Measurements from ENCODE around the gene TM7SF2.
"Not testable (repeated sequence)": the region's sequence is repeated elsewhere in the genome, so short reads cannot be mapped to it uniquely, and the experiment has no call there.

TM7SF2 gene

DNA sequence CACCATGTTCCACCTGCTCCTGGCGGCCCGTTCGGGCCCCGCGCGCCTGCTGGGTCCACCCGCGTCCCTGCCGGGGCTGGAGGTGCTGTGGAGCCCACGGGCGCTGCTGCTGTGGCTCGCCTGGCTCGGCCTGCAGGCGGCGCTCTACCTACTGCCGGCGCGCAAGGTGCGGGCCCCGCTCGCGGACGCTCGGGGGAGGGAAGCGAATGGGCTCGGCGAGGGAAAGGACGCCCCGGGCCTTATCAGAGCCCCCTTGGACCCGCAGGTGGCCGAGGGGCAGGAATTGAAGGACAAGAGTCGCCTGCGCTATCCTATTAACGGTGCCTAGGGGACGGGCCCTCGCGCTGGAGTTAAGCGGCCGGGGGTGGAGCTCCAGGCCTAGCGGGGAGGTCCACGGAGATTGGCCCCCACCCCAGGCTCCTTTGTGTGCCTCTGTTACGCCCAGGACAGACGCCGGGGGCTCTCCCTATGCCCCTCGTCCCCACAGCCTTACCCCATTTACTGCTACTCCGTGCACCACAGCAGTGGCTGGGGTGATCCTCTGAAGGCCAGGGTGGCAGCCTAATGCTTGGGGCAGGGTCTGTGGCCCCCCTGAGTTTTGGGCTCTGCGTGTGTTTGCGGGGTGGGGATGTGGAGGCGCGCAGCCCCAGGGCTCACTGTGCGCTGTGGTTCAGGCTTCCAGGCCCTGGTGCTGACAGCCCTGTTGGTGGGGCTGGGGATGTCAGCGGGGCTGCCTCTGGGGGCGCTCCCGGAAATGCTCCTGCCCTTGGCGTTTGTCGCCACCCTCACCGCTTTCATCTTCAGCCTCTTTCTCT is 1.1 kb downstream of the TM7SF2 start:
- peak overlapping the region; percentile 70 for H3K4me3 ChIP-seq (ENCODE audit: low read length)
- peak; percentile 64 for DNase-seq (ENCODE audit: low read depth, low spot score)

DNA sequence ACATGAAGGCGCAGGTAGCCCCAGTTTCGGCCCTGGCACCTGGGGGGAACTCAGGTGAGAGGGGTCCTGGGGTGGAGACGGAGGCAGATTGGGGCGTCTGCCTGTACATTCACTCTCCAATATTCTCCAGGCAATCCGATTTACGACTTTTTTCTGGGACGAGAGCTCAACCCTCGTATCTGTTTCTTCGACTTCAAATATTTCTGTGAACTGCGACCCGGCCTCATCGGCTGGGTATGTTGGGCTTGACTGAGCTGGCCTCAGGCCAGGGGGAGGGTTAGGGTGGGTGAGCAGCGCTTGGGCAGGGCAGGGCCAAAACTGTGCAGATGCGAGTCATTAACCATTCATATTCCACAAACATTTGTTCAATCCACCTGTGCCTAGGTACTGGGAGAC is 1.7 kb downstream of the TM7SF2 start:
- H3K4me3 ChIP-seq (ENCODE audit: low read length): peak overlapping the region; percentile 70

GRCh38 chr11:65113839-65114238 is 2.2 kb downstream of the TM7SF2 start:
- no peak overlapping the region for H3K4me3 ChIP-seq (ENCODE audit: low read length)

More for the DNA sequence above, 1.7 kb downstream of the TM7SF2 start:
- DNase-seq (ENCODE audit: low read depth, low spot score): no peak

GRCh38 chr11:65114538-65115171 is 3.0 kb downstream of the TM7SF2 start:
- no peak overlapping the region for H3K4me3 ChIP-seq (ENCODE audit: low read length)
- DNase-seq (ENCODE audit: low read depth, low spot score): no peak

More at GRCh38 chr11:65113839-65114238, 2.2 kb downstream of the TM7SF2 start:
- DNase-seq (ENCODE audit: low read depth, low spot score): no peak

GRCh38 chr11:65115361-65116082 is 3.9 kb downstream of the TM7SF2 start:
- no peak overlapping the region for H3K4me3 ChIP-seq (ENCODE audit: low read length)
- no peak for DNase-seq (ENCODE audit: low read depth, low spot score)

GRCh38 chr11:65116370-65117205 is 4.9 kb downstream of the TM7SF2 start:
- DNase-seq (ENCODE audit: low read depth, low spot score): no peak
- peak overlapping the region; percentile 82 for H3K4me3 ChIP-seq (ENCODE audit: low read length)

DNA sequence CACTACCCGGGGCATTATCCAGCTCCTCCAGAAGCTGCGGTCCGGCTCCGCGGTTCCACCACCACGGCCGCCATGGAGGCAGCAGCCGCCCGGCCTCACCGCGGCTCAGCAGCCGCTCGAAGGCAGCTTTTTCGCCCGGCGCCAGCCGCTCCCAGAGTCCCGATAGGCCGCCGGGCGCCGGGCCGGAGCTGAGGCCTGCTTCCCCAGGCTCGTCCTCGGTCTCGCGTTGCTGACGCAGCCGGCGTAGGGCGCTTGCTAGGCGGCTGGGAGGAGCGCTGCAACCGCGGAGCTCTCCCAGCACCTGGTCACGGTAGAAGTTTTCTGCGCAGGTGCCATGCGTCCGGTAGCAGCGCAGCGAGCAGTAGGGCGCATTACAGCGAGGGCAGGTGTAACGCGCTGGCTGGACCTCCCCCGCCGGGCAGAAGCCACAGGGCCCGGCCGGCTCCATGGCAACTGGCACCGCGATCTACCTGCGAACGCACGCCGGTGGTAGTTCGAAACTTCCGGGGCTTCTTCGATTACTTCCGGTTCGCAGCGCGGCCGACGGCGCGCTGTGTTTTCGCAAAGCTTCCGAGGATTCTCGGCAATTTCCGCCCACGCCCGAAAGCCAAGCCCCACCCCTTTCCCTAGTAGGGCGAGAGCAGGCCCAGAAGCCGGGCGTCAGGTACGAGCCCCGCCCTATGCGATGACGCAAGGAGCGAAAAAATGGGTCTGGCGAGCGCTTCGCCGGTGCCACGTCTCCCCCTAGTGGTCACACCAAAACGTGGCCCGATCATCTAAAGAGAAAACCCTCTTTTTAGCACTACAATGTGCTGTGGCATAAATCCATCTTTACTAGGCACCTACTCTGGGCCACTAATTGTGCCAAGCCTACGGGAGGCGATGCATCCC is 5.8 kb downstream of the TM7SF2 start, which contains the start of gene ZNHIT2:
Gene ZNHIT2, minus strand, starts transcription at position 496 of the 891 bp plus-strand sequence. Its CDS starts 48 bp downstream, at position 448.
- H3K4me3 ChIP-seq (ENCODE audit: low read length): peak within 1 kb of the TSS; percentile 82
- peak; percentile 98 for DNase-seq (ENCODE audit: low read depth, low spot score)

GRCh38 chr11:65118097-65118837 is 6.6 kb downstream of the TM7SF2 start:
- peak overlapping the region; percentile 18; the same call in 1 of the 2 replicates for H3K4me3 ChIP-seq (ENCODE audit: low read length)
- no peak for DNase-seq (ENCODE audit: low read depth, low spot score)

- H3K4me3 ChIP-seq (ENCODE audit: low read length); DNase-seq (ENCODE audit: low read depth, low spot score): not testable (repeated sequence)
Measured at GRCh38 chr11:65118891-65119669, 7.4 kb downstream of the TM7SF2 start.

DNA sequence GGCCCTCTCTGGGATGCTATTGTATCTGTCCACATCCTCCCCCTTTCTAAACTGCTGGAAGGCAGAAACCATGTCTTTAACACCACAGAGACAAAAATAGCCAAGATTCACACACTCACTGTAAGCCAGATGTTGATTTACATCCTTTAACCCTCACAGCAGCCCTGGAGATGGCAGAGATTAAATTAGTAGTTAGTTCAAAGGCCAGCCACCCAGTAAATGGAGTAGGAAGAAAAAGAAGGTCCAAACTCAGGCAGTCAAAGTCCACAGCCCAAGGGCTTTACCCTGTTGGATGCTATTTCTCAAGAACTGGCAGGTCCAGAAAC is 8.0 kb downstream of the TM7SF2 start:
- no peak for DNase-seq (ENCODE audit: low read depth, low spot score)
- H3K4me3 ChIP-seq (ENCODE audit: low read length): no peak overlapping the region

- peak overlapping the region; percentile 100 for H3K4me3 ChIP-seq (ENCODE audit: low read length)
- DNase-seq (ENCODE audit: low read depth, low spot score): no peak
Measured at GRCh38 chr11:65120831-65121230, 9.2 kb downstream of the TM7SF2 start.

- peak overlapping the region; percentile 100 for H3K4me3 ChIP-seq (ENCODE audit: low read length)
- DNase-seq (ENCODE audit: low read depth, low spot score): no peak
Measured at GRCh38 chr11:65121447-65121864, 9.8 kb downstream of the TM7SF2 start.

DNA sequence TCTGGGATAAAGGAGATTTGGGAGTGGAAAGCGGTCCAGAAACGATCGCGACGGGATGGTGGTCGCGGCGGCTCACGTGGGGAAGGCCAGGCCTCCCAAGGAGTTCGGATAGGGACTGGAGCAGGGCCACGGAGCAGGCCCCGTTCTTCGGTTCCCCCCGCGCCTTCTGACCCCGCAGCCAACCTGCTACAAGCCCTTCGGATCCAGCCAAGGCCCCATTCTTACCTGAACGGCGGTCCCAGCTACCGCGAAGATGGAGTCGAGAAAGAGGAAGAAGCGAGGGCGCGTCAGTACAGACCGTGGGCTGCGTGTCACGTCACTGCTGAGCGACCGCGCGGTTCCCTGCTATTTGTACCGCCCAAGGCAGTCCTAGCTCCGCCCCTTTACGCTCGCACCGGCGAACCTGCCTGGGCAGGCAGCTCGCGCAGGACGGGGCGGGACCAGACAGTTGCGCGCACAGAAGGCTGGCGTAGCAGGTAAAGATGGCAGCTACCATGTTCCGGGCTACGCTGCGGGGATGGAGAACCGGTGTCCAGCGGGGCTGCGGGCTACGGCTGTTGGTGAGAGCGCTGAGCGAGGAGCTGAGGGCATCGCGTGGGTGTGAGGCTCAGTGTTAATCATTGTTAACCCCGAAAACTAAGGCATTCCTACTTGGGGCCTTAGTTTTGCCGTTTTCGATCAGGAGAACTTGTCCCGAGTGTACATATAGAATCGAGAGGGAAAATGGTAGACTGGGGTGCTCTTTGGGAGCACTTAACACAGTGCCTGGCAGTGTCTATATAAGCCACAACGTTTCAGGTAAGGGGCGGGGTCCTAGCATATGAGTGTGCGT is 10.4 kb downstream of the TM7SF2 start, which contains the start of the genes FAU and MRPL49:
Gene FAU, minus strand, starts transcription at position 270 of the 832 bp plus-strand sequence. CDS start 321 bp downstream, outside the sequence.
Gene MRPL49, plus strand, starts transcription at position 457 of the 832 bp plus-strand sequence. Its CDS starts 26 bp downstream, at position 483.
- peak within 1 kb of the TSS; percentile 100 for H3K4me3 ChIP-seq (ENCODE audit: low read length)
- DNase-seq (ENCODE audit: low read depth, low spot score): peak; percentile 97

GRCh38 chr11:65124480-65125196 is 13.0 kb downstream of the TM7SF2 start:
- DNase-seq (ENCODE audit: low read depth, low spot score): no peak
- no peak overlapping the region for H3K4me3 ChIP-seq (ENCODE audit: low read length)
